LNCaP clone FGC (cell line): Measurements from ENCODE around the gene SLF1.

Source experiments
- DNase-seq: peaks from one replicate; pipeline ENCODE4 v3.0.0-alpha.2; 2011; ENCODE audit warnings: low read depth
- H3K4me3 ChIP-seq: 2 replicates; pipeline ENCODE4 v1.5.1; 2011; ENCODE audit warnings: mild to moderate bottlenecking, low read depth, low read length, control low read depth
- CTCF ChIP-seq: IDR thresholded peaks from 2 replicates; pipeline ENCODE4 v1.5.1; 2012; ENCODE audit warnings: mild to moderate bottlenecking; ENCODE audit not compliant: control insufficient read depth, insufficient read depth; ENCODE audit errors: extremely low read depth

The SLF1 gene

GRCh38 chr5:94675965-94676618 lies 57.6 kb downstream of the SLF1 start:
- H3K4me3 ChIP-seq, result no peak overlapping the region
- no peak for DNase-seq
- TF ChIP-seq CTCF, result no peak

GRCh38 chr5:94682814-94683520 lies 64.5 kb downstream of the SLF1 start:
- TF ChIP-seq CTCF, result no peak
- H3K4me3 ChIP-seq, result no peak overlapping the region
- no peak for DNase-seq

- H3K4me3 ChIP-seq, result no peak overlapping the region
- DNase-seq, result no peak
- TF ChIP-seq CTCF, result no peak
These were observed 71.4 kb downstream of the SLF1 start for GRCh38 chr5:94689908-94690307.

- no peak for TF ChIP-seq CTCF
- no peak for DNase-seq
- no peak overlapping the region for H3K4me3 ChIP-seq
These were observed 72.3 kb downstream of the SLF1 start for GRCh38 chr5:94690778-94691177.

- no peak for DNase-seq
- H3K4me3 ChIP-seq, result no peak overlapping the region
- TF ChIP-seq CTCF, result no peak
These were observed 72.8 kb downstream of the SLF1 start for GRCh38 chr5:94691291-94691690.

GRCh38 chr5:94691949-94692348 lies 73.5 kb downstream of the SLF1 start:
- no peak for DNase-seq
- H3K4me3 ChIP-seq, result no peak overlapping the region
- no peak for TF ChIP-seq CTCF
